OCI-LY3 (cell line): ENCODE results near the gene TEKT4.

Source experiments
- H2AFZ ChIP-seq: fragments of 200-600, 300-600 bp; shearing (Covaris generic); 2 replicates; pipeline ENCODE4 v1.6.0; 2014; ENCODE audit warnings: antibody characterized with exemption, low read depth, low read length
- H3K27ac ChIP-seq: fragments of 200-600, 300-600 bp; sonication (generic); 2 replicates; pipeline ENCODE4 v1.5.1; 2014; ENCODE audit warnings: mild to moderate bottlenecking, low read length, moderate library complexity, mixed read lengths
- H3K27me3 ChIP-seq: fragments of 200-600, 300-600 bp; sonication (generic); 2 replicates; pipeline ENCODE4 v1.6.1; 2014; ENCODE audit warnings: low read depth, low read length, mixed read lengths
- H3K36me3 ChIP-seq: fragments of 200-600, 300-600 bp; sonication (generic); replicated peaks from 2 replicates; pipeline ENCODE3; 2014; ENCODE audit warnings: low read depth, low read length, mixed read lengths
- H3K4me1 ChIP-seq: fragments of 300-600, 200-600 bp; sonication (generic); 2 replicates; pipeline ENCODE4 v1.6.1; 2014; ENCODE audit warnings: low read length, mixed read lengths
- H3K4me2 ChIP-seq: fragments of 200-600, 300-600 bp; sonication (generic); 2 replicates; pipeline ENCODE4 v1.6.1; 2014; ENCODE audit warnings: low read length, mixed read lengths
- H3K4me3 ChIP-seq: fragments of 300-600, 200-600 bp; sonication (generic); 2 replicates; pipeline ENCODE4 v1.5.1; 2014; ENCODE audit warnings: antibody characterized with exemption, mild to moderate bottlenecking, low read length, moderate library complexity
- H3K79me2 ChIP-seq: fragments of 300-600, 200-600 bp; shearing (Covaris generic); 2 replicates; pipeline ENCODE4 v1.6.1; 2014; ENCODE audit warnings: mild to moderate bottlenecking, low read length, mixed read lengths
- H3K9ac ChIP-seq: fragments of 300-600, 200-600 bp; shearing (Covaris generic); 2 replicates; pipeline ENCODE4 v1.6.0; 2014; ENCODE audit warnings: mild to moderate bottlenecking, low read length, moderate library complexity
- H3K9me3 ChIP-seq: fragments of 200-600, 300-600 bp; shearing (Covaris generic); 2 replicates; pipeline ENCODE4 v1.6.1; 2014; ENCODE audit warnings: low read length, mixed read lengths; ENCODE audit not compliant: insufficient read depth
- H4K20me1 ChIP-seq: fragments of 200-600, 300-600 bp; sonication (generic); 2 replicates; pipeline ENCODE4 v1.6.1; 2016; ENCODE audit warnings: low read length, mixed read lengths; ENCODE audit not compliant: insufficient read depth
- CTCF ChIP-seq: fragments of 200-600, 300-600 bp; sonication (generic); IDR thresholded peaks from 2 replicates; pipeline ENCODE4 v1.5.1; 2014; ENCODE audit warnings: antibody characterized with exemption, low read length, low read depth
- EZH2phosphoT487 ChIP-seq: fragments of 200-600 bp; shearing (Covaris generic); IDR thresholded peaks from 2 replicates; pipeline ENCODE4 v1.6.1; 2018; ENCODE audit warnings: antibody characterized with exemption, mixed run types, low read depth

The TEKT4 gene

GRCh38 chr2:94870440-94871225, 597 bp upstream of the TEKT4 start:
- no peaks in the 10 kb centered on the region for H3K9me3 ChIP-seq
- no peak overlapping the region for H3K4me3 ChIP-seq
- peak; percentile 59 for TF ChIP-seq CTCF
- no peak for TF ChIP-seq EZH2phosphoT487
- 0 out of 2 replicates have a peak, but pooled peaks cover 6% of the 10 kb centered on the region for H3K27me3 ChIP-seq
- no peak overlapping the region for H2AFZ ChIP-seq
- H3K36me3 ChIP-seq, result no peaks in the 10 kb centered on the region
- H3K9ac ChIP-seq, result no peak overlapping the region
- H3K4me1 ChIP-seq, result no peaks in the 10 kb centered on the region
- H3K27ac ChIP-seq, result no peak overlapping the region
- H3K79me2 ChIP-seq, result no peaks in the 10 kb centered on the region
- H4K20me1 ChIP-seq, result no peaks in the 10 kb centered on the region
- peak overlapping the region; percentile 17; the same call in 1 of the 2 replicates for H3K4me2 ChIP-seq

GRCh38 chr2:94872088-94872618, 923 bp downstream of the TEKT4 start:
- Histone ChIP-seq H3K4me2 (no peak overlapping the region), H3K4me3 (no peak overlapping the region), H4K20me1 (no peaks in the 10 kb centered on the region)

GRCh38 chr2:94872676-94873361, 1.6 kb downstream of the TEKT4 start:
- Histone ChIP-seq H3K27ac (no peak overlapping the region), H3K27me3 (0 out of 2 replicates have a peak, but pooled peaks cover under 1% of the 10 kb centered on the region)

More at GRCh38 chr2:94872088-94872618, 923 bp downstream of the TEKT4 start:
- Histone ChIP-seq H3K4me1 (no peaks in the 10 kb centered on the region), H3K27ac (no peak overlapping the region), H3K27me3 (0 out of 2 replicates have a peak, but pooled peaks cover 6% of the 10 kb centered on the region), H3K79me2 (no peaks in the 10 kb centered on the region), H3K9me3 (no peaks in the 10 kb centered on the region), H2AFZ (no peak overlapping the region), H3K36me3 (no peaks in the 10 kb centered on the region), H3K9ac (no peak overlapping the region)
- TF ChIP-seq CTCF, result no peak
- no peak for TF ChIP-seq EZH2phosphoT487

More at GRCh38 chr2:94872676-94873361, 1.6 kb downstream of the TEKT4 start:
- no peak overlapping the region for H3K9ac ChIP-seq
- no peaks in the 10 kb centered on the region for H3K4me1 ChIP-seq
- no peaks in the 10 kb centered on the region for H4K20me1 ChIP-seq
- H3K4me2 ChIP-seq, result no peak overlapping the region
- H3K4me3 ChIP-seq, result no peak overlapping the region
- H3K36me3 ChIP-seq, result no peaks in the 10 kb centered on the region
- H2AFZ ChIP-seq, result no peak overlapping the region
- no peaks in the 10 kb centered on the region for H3K79me2 ChIP-seq
- no peaks in the 10 kb centered on the region for H3K9me3 ChIP-seq
- TF ChIP-seq CTCF (no peak), EZH2phosphoT487 (no peak)
